ENCODE measurements around the gene CFAP99.

The CFAP99 gene

GRCh38 chr4:2450394-2451035 lies 31.8 kb downstream of the CFAP99 start:
- no peak for ATAC-seq
- TF ChIP-seq ISL1 (CRISPR knock-in tag; IDR thresholded peaks at IDR 0.05) (no peak), ARNTL (CRISPR knock-in tag; IDR thresholded peaks at IDR 0.05; ENCODE audit: borderline replicate concordance, low read depth) (no peak), PPARA (CRISPR knock-in tag; IDR thresholded peaks at IDR 0.05; ENCODE audit: borderline replicate concordance) (no peak), POU6F1 (CRISPR knock-in tag; IDR thresholded peaks at IDR 0.05; ENCODE audit: borderline replicate concordance, low read depth) (no peak), ZNF70 (CRISPR knock-in tag; IDR thresholded peaks at IDR 0.05) (no peak), TCF4 (CRISPR knock-in tag; IDR thresholded peaks at IDR 0.05; ENCODE audit: borderline replicate concordance) (no peak), PATZ1 (CRISPR knock-in tag; IDR thresholded peaks at IDR 0.05; ENCODE audit: borderline replicate concordance) (no peak), SNAI2 (CRISPR knock-in tag; IDR thresholded peaks at IDR 0.05) (no peak), ZNF565 (CRISPR knock-in tag; conservative IDR thresholded peaks at IDR 0.05; ENCODE audit: low read depth) (no peak), TSHZ2 (CRISPR knock-in tag; IDR thresholded peaks at IDR 0.05) (no peak)

GRCh38 chr4:2451036-2451520 lies 32.3 kb downstream of the CFAP99 start:
- TF ChIP-seq ZNF565 (CRISPR knock-in tag; conservative IDR thresholded peaks at IDR 0.05; ENCODE audit: low read depth) (no peak), TSHZ2 (CRISPR knock-in tag; IDR thresholded peaks at IDR 0.05) (no peak), ZNF70 (CRISPR knock-in tag; IDR thresholded peaks at IDR 0.05) (no peak), RARB (CRISPR knock-in tag; IDR thresholded peaks at IDR 0.05) (no peak), TOX (CRISPR knock-in tag; IDR thresholded peaks at IDR 0.05; ENCODE audit: borderline replicate concordance) (no peak), ZC3H10 (CRISPR knock-in tag; IDR thresholded peaks at IDR 0.05) (no peak), PATZ1 (CRISPR knock-in tag; IDR thresholded peaks at IDR 0.05; ENCODE audit: borderline replicate concordance) (no peak), OSR1 (CRISPR knock-in tag; IDR thresholded peaks at IDR 0.05) (no peak), ISL1 (CRISPR knock-in tag; IDR thresholded peaks at IDR 0.05) (no peak), TCF4 (CRISPR knock-in tag; IDR thresholded peaks at IDR 0.05; ENCODE audit: borderline replicate concordance) (no peak)
- no peak for ATAC-seq

Measured in SK-N-SH treated with all-trans-retinoic acid at 6 μM for 48 hours (cell line).